CD4-positive, alpha-beta T cell treated with Interleukin-4 for 4 hours (primary cell): Measurements from ENCODE around the gene TET2.
"Not testable (repeated sequence)": the region's sequence is repeated elsewhere in the genome, so short reads cannot be mapped to it uniquely, and the experiment has no call there.

Experiments
- DNase-seq: peaks from one replicate; pipeline ENCODE4 v3.0.0-alpha.2; 2020

The TET2 gene

GRCh38 chr4:105240037-105240436 lies 93.4 kb downstream of the TET2 start:
- no peak for DNase-seq

GRCh38 chr4:105241451-105241850 lies 94.8 kb downstream of the TET2 start:
- no peak for DNase-seq

- DNase-seq = no peak
Observed at GRCh38 chr4:105243446-105243845, 96.8 kb downstream of the TET2 start.

GRCh38 chr4:105246712-105247111 lies 100.0 kb downstream of the TET2 start:
- no peak for DNase-seq

GRCh38 chr4:105248613-105249012 lies 101.9 kb downstream of the TET2 start:
- no peak for DNase-seq

- DNase-seq = no peak
Observed at GRCh38 chr4:105257817-105258495, 111.3 kb downstream of the TET2 start.

GRCh38 chr4:105265689-105266088 lies 119.0 kb downstream of the TET2 start:
- no peak for DNase-seq

- DNase-seq = no peak
Observed at GRCh38 chr4:105267280-105267679, 120.6 kb downstream of the TET2 start.

- no peak for DNase-seq
Observed at GRCh38 chr4:105272002-105272401, 125.3 kb downstream of the TET2 start.

- DNase-seq = no peak
Observed at GRCh38 chr4:105273230-105273629, 126.6 kb downstream of the TET2 start.

GRCh38 chr4:105274090-105274489 lies 127.4 kb downstream of the TET2 start:
- no peak for DNase-seq

GRCh38 chr4:105274504-105274903 lies 127.8 kb downstream of the TET2 start:
- DNase-seq = no peak

GRCh38 chr4:105276361-105277104 lies 129.9 kb downstream of the TET2 start:
- no peak for DNase-seq

GRCh38 chr4:105277702-105278101 lies 131.0 kb downstream of the TET2 start:
- no peak for DNase-seq

- no peak for DNase-seq
Observed at GRCh38 chr4:105279314-105279713, 132.6 kb downstream of the TET2 start.

- no peak for DNase-seq
Observed at GRCh38 chr4:105280338-105281123, 133.9 kb downstream of the TET2 start.

GRCh38 chr4:105281124-105281415 lies 134.4 kb downstream of the TET2 start:
- no peak for DNase-seq

GRCh38 chr4:105282489-105282888 lies 135.8 kb downstream of the TET2 start:
- DNase-seq = no peak

- no peak for DNase-seq
Observed at GRCh38 chr4:105283501-105283900, 136.8 kb downstream of the TET2 start.

- DNase-seq = no peak
Observed at GRCh38 chr4:105288121-105288520, 141.4 kb downstream of the TET2 start.

- DNase-seq = no peak
Observed at GRCh38 chr4:105291925-105292324, 145.2 kb downstream of the TET2 start.

GRCh38 chr4:105293360-105293759 lies 146.7 kb downstream of the TET2 start:
- no peak for DNase-seq

- DNase-seq = no peak
Observed at GRCh38 chr4:105296672-105297071, 150.0 kb downstream of the TET2 start.

GRCh38 chr4:105299027-105299426 lies 152.4 kb downstream of the TET2 start:
- not testable (repeated sequence) for DNase-seq
